Smooth muscle cell (in vitro differentiated cells): ENCODE results near the gene PTPRG. TPM values are rescaled to one million over a fixed set of nuclear protein-coding genes. Genes with fewer than 3 reads are reported as not detected.

Source experiments
- DNase-seq: peaks from one replicate; lab custom pipeline; 2025; ENCODE audit not compliant: unreplicated experiment; lab: John Stamatoyannopoulos, UW
- H2AFZ ChIP-seq: fragments of 200-600 bp; sonication (generic); 2 replicates; pipeline ENCODE4 v1.6.0; 2016; ENCODE audit warnings: antibody characterized with exemption, low read depth, mild to moderate bottlenecking
- H3F3A ChIP-seq: fragments of 200-600 bp; sonication (generic); 2 replicates; pipeline ENCODE4 v1.6.0; 2017; ENCODE audit warnings: antibody characterized with exemption, low read depth
- H3K27ac ChIP-seq: fragments of 200-600 bp; sonication (generic); 2 replicates; pipeline ENCODE4 v1.5.1; 2016; ENCODE audit warnings: low read depth, mild to moderate bottlenecking
- H3K27me3 ChIP-seq: fragments of 200-600 bp; sonication (generic); 2 replicates; pipeline ENCODE4 v1.6.1; 2016; ENCODE audit warnings: low read depth, mild to moderate bottlenecking
- H3K36me3 ChIP-seq: fragments of 200-600 bp; sonication (generic); 2 replicates; pipeline ENCODE4 v1.5.1; 2016; ENCODE audit warnings: low read depth
- H3K4me1 ChIP-seq: fragments of 200-600 bp; sonication (generic); 2 replicates; pipeline ENCODE4 v1.5.1; 2016; ENCODE audit warnings: low read depth
- H3K4me2 ChIP-seq: fragments of 200-600 bp; sonication (generic); 2 replicates; pipeline ENCODE4 v1.6.0; 2016; ENCODE audit warnings: mild to moderate bottlenecking
- H3K4me3 ChIP-seq: fragments of 200-600 bp; sonication (generic); 2 replicates; pipeline ENCODE4 v1.5.1; 2016; ENCODE audit warnings: mild to moderate bottlenecking
- H3K79me2 ChIP-seq: fragments of 200-600 bp; sonication (generic); 2 replicates; pipeline ENCODE4 v1.6.0; 2016; ENCODE audit warnings: low read depth, mild to moderate bottlenecking
- H3K9ac ChIP-seq: fragments of 200-600 bp; sonication (generic); 2 replicates; pipeline ENCODE4 v1.6.0; 2016; ENCODE audit warnings: low read depth
- H3K9me3 ChIP-seq: fragments of 200-600 bp; sonication (generic); replicated peaks from 2 replicates; pipeline ENCODE4 v1.5.1; 2016; ENCODE audit warnings: low read depth
- H4K20me1 ChIP-seq: fragments of 200-600 bp; sonication (generic); 2 replicates; pipeline ENCODE4 v1.6.0; 2016; ENCODE audit warnings: low read depth
- CTCF ChIP-seq: fragments of 200-600 bp; sonication (generic); IDR thresholded peaks from 2 replicates; pipeline ENCODE4 v1.5.1; 2017; ENCODE audit warnings: borderline replicate concordance, mild to moderate bottlenecking, antibody characterized with exemption; ENCODE audit not compliant: insufficient read depth, poor library complexity, severe bottlenecking
- WGBS: methylation state at CpG from one replicate; pipeline ENCODE4 v1.1.7; 2016; ENCODE audit warnings: low lambda C conversion rate; 5-methylcytosine and 5-hydroxymethylcytosine counted together
- polyA plus RNA-seq: library from polyadenylated mRNA; unstranded; fragments of >200 nt; fragmentation: Nextera tagmentation; extraction: Ambion mirVana; gene quantifications from 2 replicates; pipeline ENCODE4 v1.2.1, GENCODE V29; 2016
- total RNA-seq: library from RNA; depleted of rRNA; stranded (reverse); fragments of >200 nt; gene quantifications from 2 replicates; pipeline ENCODE4 v1.2.3, GENCODE V29; 2014

PTPRG gene
- total and polyA plus RNA-seq, 2 experiments from 2014 or later, result 21.2 to 87.3 TPM

GRCh38 chr3:61975199-61975598, 413.8 kb downstream of the PTPRG start:
- Histone ChIP-seq H3K79me2 (peaks cover 12% of the 10 kb centered on the region), H3K4me2 (no peak overlapping the region), H3K9ac (no peak overlapping the region), H2AFZ (no peak overlapping the region), H3F3A (no peaks in the 10 kb centered on the region), H4K20me1 (peaks cover 56% of the 10 kb centered on the region), H3K27me3 (no peaks in the 10 kb centered on the region), H3K4me3 (no peak overlapping the region), H3K4me1 (peaks cover 5% of the 10 kb centered on the region), H3K27ac (no peak overlapping the region), H3K36me3 (no peaks in the 10 kb centered on the region), H3K9me3 (no peaks in the 10 kb centered on the region)
- TF ChIP-seq CTCF, result no peak
- no peak for DNase-seq
- 95% methylated on average over 3 of the region's 3 CpGs for WGBS

- DNase-seq, result no peak
- Histone ChIP-seq H3K9ac (no peak overlapping the region), H3K4me1 (peaks cover 10% of the 10 kb centered on the region), H3K27me3 (no peaks in the 10 kb centered on the region), H3K9me3 (no peaks in the 10 kb centered on the region), H3K36me3 (no peaks in the 10 kb centered on the region), H4K20me1 (peaks cover 51% of the 10 kb centered on the region), H3K4me3 (no peak overlapping the region), H3F3A (no peaks in the 10 kb centered on the region), H3K79me2 (peaks cover 12% of the 10 kb centered on the region), H3K4me2 (no peak overlapping the region), H3K27ac (no peak overlapping the region), H2AFZ (no peak overlapping the region)
- 69% methylated on average over 2 of the region's 2 CpGs for WGBS
- no peak for TF ChIP-seq CTCF
Observed at GRCh38 chr3:61975936-61976335, 414.6 kb downstream of the PTPRG start.

GRCh38 chr3:61978460-61979419, 417.4 kb downstream of the PTPRG start:
- Histone ChIP-seq H3K27me3 (peaks cover 4% of the 10 kb centered on the region), H3K9ac (no peak overlapping the region), H4K20me1 (peaks cover 23% of the 10 kb centered on the region), H3F3A (no peaks in the 10 kb centered on the region), H3K4me1 (peaks cover 10% of the 10 kb centered on the region), H3K27ac (peak overlapping the region; percentile 76), H3K4me2 (peak overlapping the region; percentile 67), H3K9me3 (no peaks in the 10 kb centered on the region), H3K36me3 (no peaks in the 10 kb centered on the region), H3K79me2 (peaks cover 27% of the 10 kb centered on the region), H2AFZ (no peak overlapping the region), H3K4me3 (no peak overlapping the region)
- no peak for TF ChIP-seq CTCF
- no peak for DNase-seq
- 88% methylated on average over 8 of the region's 8 CpGs for WGBS
